Nucleus accumbens (tissue), 56 donors: ENCODE results near the gene HNRNPH3.

Experiments used
- DNase-seq, 56 donors: peaks; one replicate each; lab custom pipeline; 2025; lab: John Stamatoyannopoulos, UW

HNRNPH3 gene

DNA sequence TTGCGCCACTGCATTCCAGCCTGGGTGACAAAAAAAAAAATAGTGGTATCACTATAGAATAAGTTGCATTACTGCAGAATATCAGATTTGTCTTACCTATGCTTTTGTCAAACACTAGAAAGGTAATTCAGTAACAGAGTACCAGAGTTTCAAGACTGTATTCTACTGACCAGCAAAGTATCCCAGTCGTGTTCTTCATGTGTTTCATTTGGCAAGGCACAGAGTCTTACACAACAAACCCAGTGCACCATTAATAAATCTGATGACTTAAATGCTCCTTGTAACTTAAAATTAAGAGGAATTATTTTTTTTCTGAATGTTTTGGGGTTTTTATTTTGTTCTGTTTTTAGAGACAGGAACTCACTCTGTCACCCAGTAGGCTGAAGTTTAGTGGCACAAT, 35.3 kb downstream of the HNRNPH3 start:
- no peak for DNase-seq

DNA sequence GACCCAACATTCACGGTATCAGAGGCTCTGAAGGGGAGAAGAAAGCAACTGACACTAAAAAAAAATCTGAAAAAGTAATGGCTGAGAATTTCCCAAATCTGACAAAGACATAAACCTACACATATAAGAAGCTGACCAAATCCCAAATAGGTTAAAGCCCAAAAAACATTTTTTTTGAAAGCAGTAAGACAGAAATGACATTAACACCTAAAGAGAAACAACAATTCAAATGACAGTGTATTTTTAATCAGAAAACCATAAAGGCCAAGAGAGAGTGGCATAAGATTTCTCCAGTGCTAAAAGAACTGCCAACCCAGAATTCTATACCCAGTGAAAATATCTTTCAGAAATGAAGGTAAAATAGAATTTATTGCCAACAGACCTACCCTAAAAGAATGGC, 39.7 kb downstream of the HNRNPH3 start:
- DNase-seq: no peak

GRCh38 chr10:68385740-68386139, 53.9 kb downstream of the HNRNPH3 start:
- no peak for DNase-seq
